ENCODE data around the gene SOX30. TPM values are rescaled to one million over a fixed set of nuclear protein-coding genes. Genes with fewer than 3 reads are reported as not detected.

Gene SOX30
- total RNA-seq, 1 donor: under 0.01 TPM

GRCh38 chr5:157671592-157672330, 19.5 kb upstream of the SOX30 start:
- peak overlapping the region; percentile 76 for H3K4me3 ChIP-seq (ENCODE audit: low read depth, low read length)
- TF ChIP-seq CTCF (IDR thresholded peaks at IDR 0.05; ENCODE audit: insufficient read depth, low read depth, low read length): no peak
- no peak for DNase-seq (ENCODE audit: low read depth)

DNA sequence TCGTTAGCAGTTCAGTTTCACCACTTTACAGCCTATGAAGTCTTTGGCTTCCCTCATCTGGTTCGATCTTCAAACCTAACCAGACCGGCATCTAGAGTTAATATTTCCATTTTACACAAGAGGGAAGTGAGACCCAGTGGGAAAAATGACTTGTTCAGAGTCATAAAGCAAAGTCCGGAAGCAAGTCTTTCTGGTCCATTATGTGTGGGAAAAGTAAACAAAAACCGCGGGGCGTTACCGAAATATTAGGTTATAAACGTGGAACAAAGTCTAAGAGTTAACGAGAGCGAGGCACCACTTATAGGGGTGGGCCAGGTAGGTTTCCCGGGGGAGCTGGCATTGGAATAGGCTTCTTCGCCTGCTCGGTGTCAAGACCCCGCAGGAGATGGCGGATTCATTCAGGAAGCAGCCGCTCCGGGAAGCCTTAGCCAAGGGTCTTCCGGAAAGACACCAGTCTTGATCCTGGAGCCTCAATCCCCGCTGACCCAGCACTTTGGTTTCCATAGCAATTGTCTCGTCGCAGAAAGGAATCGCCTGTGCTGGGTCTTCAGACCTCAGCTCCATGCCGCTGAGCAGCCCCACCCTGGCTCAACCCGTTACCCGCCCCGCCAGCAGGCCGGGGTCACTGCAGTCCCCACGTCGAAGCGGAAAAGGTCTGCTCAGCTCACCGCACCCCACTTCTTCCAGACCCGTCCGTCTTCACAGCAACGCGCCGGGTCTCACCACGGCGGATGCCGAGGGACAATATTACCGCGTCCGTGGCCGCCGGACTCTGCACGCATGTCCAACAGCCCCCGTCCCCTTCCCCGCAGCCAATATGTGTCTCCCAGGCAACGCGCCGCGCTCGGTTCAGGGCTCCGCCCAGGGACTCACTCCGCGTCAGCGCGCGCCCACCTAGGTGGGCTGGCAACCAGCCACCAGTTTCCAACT, 18.7 kb upstream of the SOX30 start, which contains the start of gene C5orf52:
C5orf52 (plus strand) TSS at position 872 of the 930 bp plus-strand sequence. CDS start 82 bp downstream, outside the sequence.
- peak; percentile 28 for DNase-seq (ENCODE audit: low read depth)
- H3K4me3 ChIP-seq (ENCODE audit: low read depth, low read length): peak within 1 kb of the TSS; percentile 76
- no peak for TF ChIP-seq CTCF (IDR thresholded peaks at IDR 0.05; ENCODE audit: insufficient read depth, low read depth, low read length)

DNA sequence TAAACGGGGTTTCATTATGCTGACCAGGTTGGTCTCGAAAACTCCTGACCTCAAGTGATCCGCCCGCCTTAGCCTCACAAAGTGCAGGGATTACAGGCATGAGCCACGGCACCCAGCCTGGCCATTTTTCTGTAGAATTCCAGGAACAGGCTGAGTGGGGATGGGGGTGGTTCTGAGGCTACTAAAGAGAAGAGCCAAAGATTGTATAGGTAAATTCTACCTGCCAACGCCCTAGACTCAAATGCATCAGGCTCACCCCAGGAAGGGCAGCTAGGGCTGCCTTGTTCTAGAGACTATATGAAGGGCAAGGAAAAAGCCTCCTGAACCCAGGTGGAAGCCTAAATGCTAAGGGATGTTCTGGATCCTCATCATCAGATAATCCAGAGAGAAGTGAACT, 17.5 kb upstream of the SOX30 start:
- DNase-seq (ENCODE audit: low read depth): no peak
- H3K4me3 ChIP-seq (ENCODE audit: low read depth, low read length): no peak overlapping the region
- no peak for TF ChIP-seq CTCF (IDR thresholded peaks at IDR 0.05; ENCODE audit: insufficient read depth, low read depth, low read length)

DNA sequence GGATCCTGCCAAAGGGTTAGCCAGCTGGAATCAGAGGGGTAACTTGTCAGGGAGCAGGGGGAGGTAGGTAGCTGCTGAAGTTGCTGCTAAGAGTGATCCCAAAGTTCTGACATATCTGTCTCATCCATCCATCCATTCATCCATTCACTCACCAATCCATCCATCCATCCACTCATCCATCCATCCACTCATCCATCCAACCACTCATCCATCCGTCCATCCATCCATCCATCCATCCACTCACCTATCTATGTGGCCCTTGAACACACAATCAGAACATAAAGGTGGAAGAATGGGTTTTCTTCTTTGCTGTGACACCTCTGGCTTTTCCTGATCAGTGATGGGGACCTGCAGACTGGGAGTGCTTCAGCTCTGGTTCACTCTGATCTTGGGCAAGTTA, 16.1 kb upstream of the SOX30 start:
- no peak for TF ChIP-seq CTCF (IDR thresholded peaks at IDR 0.05; ENCODE audit: insufficient read depth, low read depth, low read length)
- H3K4me3 ChIP-seq (ENCODE audit: low read depth, low read length): no peak overlapping the region
- no peak for DNase-seq (ENCODE audit: low read depth)

DNA sequence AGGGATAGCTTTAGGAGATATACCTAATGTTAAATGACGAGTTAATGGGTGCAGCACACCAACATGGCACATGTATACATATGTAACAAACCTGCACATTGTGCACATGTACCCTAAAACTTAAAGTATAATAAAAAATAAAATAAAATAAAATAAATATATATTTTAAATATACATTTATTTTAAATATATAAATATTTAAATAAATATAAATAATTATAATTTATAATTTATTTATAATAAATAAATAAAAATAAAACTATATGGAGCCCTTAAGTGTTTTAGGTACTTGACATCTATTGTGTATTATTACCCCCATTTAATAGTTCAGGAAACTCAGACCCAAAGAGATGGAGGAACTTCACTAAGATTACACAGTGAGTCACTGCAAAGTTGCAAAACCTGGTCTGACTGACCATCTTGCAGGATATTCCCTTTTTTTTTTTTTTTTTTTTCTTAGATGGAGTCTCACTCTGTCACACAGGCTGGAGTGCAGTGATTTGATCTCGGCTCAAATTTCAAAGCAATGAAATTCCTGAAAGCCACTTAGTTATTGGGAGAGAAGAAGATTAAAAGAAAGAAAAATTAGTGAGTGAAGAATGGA, 13.3 kb upstream of the SOX30 start:
- H3K4me3 ChIP-seq (ENCODE audit: low read depth, low read length): no peak overlapping the region
- peak; percentile 69 for DNase-seq (ENCODE audit: low read depth)
- no peak for TF ChIP-seq CTCF (IDR thresholded peaks at IDR 0.05; ENCODE audit: insufficient read depth, low read depth, low read length)

GRCh38 chr5:157659868-157660660, 7.8 kb upstream of the SOX30 start:
- DNase-seq (ENCODE audit: low read depth): no peak
- TF ChIP-seq CTCF (IDR thresholded peaks at IDR 0.05; ENCODE audit: insufficient read depth, low read depth, low read length): no peak
- H3K4me3 ChIP-seq (ENCODE audit: low read depth, low read length): no peak overlapping the region

Measured in fibroblast of villous mesenchyme (primary cell).